Endodermal cell (in vitro differentiated cells): ENCODE measurements around the gene FAM217B. TPM values are rescaled to one million over a fixed set of nuclear protein-coding genes. Genes with fewer than 3 reads are reported as not detected.

ENCODE experiments used
- DNase-seq: peaks from one replicate; pipeline ENCODE4 v3.0.0-alpha.2; 2017
- H3K27ac ChIP-seq: 2 replicates; pipeline ENCODE4 v1.5.1; 2013; ENCODE audit warnings: mild to moderate bottlenecking, low read depth, low read length, moderate library complexity
- H3K27me3 ChIP-seq: 2 replicates; pipeline ENCODE4 v1.6.1; 2013; ENCODE audit warnings: mild to moderate bottlenecking, low read length, moderate library complexity; ENCODE audit not compliant: insufficient read depth, control insufficient read depth, poor library complexity, severe bottlenecking
- H3K36me3 ChIP-seq: 2 replicates; pipeline ENCODE4 v1.7.0; 2013; ENCODE audit warnings: mild to moderate bottlenecking, low read length, moderate library complexity; ENCODE audit not compliant: control insufficient read depth, insufficient read depth
- H3K4me1 ChIP-seq: one replicate; pipeline ENCODE4 v1.7.0; 2013; ENCODE audit warnings: low read length; ENCODE audit not compliant: control insufficient read depth, insufficient read depth
- H3K4me3 ChIP-seq: 2 replicates; pipeline ENCODE4 v1.5.1; 2013; ENCODE audit warnings: mild to moderate bottlenecking, low read length, moderate library complexity
- H3K9ac ChIP-seq: 2 replicates; pipeline ENCODE4 v1.6.1; 2013; ENCODE audit warnings: mild to moderate bottlenecking, low read length, moderate library complexity; ENCODE audit not compliant: poor library complexity, severe bottlenecking; ENCODE audit errors: extremely low read depth
- H3K9me3 ChIP-seq: 2 replicates; pipeline ENCODE4 v1.6.1; 2013; ENCODE audit warnings: mild to moderate bottlenecking, low read length, moderate library complexity; ENCODE audit not compliant: control insufficient read depth
- H3K27ac Mint-ChIP-seq: 2 replicates; pipeline ENCODE4 v1.8.0; 2020; ENCODE audit warnings: mixed read lengths
- H3K27me3 Mint-ChIP-seq: 2 replicates; pipeline ENCODE4 v1.8.0; 2021; ENCODE audit warnings: mild to moderate bottlenecking, mixed read lengths; ENCODE audit not compliant: insufficient read depth
- H3K36me3 Mint-ChIP-seq: 2 replicates; pipeline ENCODE4 v1.8.0; 2020; ENCODE audit warnings: low read depth, mixed read lengths
- H3K4me1 Mint-ChIP-seq: 2 replicates; pipeline ENCODE4 v1.8.0; 2020; ENCODE audit warnings: mixed read lengths
- H3K4me3 Mint-ChIP-seq: 2 replicates; pipeline ENCODE4 v1.8.0; 2020; ENCODE audit warnings: mild to moderate bottlenecking, moderate library complexity, mixed read lengths
- H3K9me3 Mint-ChIP-seq: 2 replicates; pipeline ENCODE4 v1.8.0; 2020; ENCODE audit warnings: mild to moderate bottlenecking, mixed read lengths
- WGBS, 2 experiments: methylation state at CpG; one replicate each; pipeline versions ENCODE4 v1.1.5 to v1.1.7; 2013; ENCODE audit warnings: missing lambda C conversion rate in 2 of 2, mixed read lengths in 1 of 2; ENCODE audit not compliant: insufficient coverage in 1 of 2, insufficient read length in 1 of 2; 5-methylcytosine and 5-hydroxymethylcytosine counted together
- total RNA-seq, 2 donors: library from RNA; stranded (reverse); fragmentation: NEBNext Ultra II Directional in 1 of 2; extraction: Animal tissue kit (Norgen Biotek cat#: 25700) in 1 of 2; gene quantifications; 2 replicates in 1 of 2; 3 replicates in 1 of 2; pipeline ENCODE4 v1.2.1, GENCODE V29; 2021
- TF ChIP-seq, protein P1 (sequence below): fragments of 200-600 bp; sonication (generic); conservative IDR thresholded peaks from 2 replicates; pipeline ENCODE4 v1.5.0; 2021; ENCODE audit warnings: antibody characterized with exemption, mild to moderate bottlenecking

Gene FAM217B
- total RNA-seq, 2 donors from 2014 or later = 24.4 to 25.1 TPM

DNA sequence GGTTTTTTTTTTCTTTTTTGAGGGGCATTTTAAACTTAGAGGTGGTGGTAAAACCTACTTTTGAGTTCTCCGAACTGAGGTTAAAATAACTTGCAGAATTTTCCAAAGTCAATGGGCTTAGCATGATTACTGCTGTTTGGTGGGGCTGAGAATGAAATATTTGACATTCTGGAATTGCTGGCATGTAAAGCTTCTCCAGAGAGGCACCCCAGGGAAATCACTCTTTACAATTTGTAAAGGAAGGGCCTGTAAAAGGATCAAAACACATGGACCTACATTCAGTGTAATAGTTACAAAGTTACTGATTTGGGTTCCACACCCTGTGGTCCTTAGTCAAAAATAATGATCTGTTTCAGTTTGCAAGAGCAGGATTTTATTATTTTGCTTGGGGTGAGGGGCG, 5.5 kb downstream of the FAM217B start:
- no peak for DNase-seq
- Histone ChIP-seq H3K9me3 (no peaks in the 10 kb centered on the region), H3K27me3 (no peaks in the 10 kb centered on the region), H3K9ac (no peak overlapping the region), H3K27ac (no peak overlapping the region), H3K4me1 (no peaks in the 10 kb centered on the region), H3K4me3 (no peak overlapping the region), H3K36me3 (peaks cover 33% of the 10 kb centered on the region)
- 83% methylated on average over 1 of the region's 2 CpGs; no CpG with 5 or more reads in 1 of the 2 experiments for WGBS, 2 experiments
- Mint-ChIP-seq H3K9me3 (no peaks in the 10 kb centered on the region), H3K27me3 (peaks cover under 1% of the 10 kb centered on the region), H3K4me3 (no peak overlapping the region), H3K36me3 (peaks cover 24% of the 10 kb centered on the region), H3K4me1 (peaks cover 13% of the 10 kb centered on the region), H3K27ac (peak overlapping the region; percentile 62)
- TF ChIP-seq, protein P1, sequence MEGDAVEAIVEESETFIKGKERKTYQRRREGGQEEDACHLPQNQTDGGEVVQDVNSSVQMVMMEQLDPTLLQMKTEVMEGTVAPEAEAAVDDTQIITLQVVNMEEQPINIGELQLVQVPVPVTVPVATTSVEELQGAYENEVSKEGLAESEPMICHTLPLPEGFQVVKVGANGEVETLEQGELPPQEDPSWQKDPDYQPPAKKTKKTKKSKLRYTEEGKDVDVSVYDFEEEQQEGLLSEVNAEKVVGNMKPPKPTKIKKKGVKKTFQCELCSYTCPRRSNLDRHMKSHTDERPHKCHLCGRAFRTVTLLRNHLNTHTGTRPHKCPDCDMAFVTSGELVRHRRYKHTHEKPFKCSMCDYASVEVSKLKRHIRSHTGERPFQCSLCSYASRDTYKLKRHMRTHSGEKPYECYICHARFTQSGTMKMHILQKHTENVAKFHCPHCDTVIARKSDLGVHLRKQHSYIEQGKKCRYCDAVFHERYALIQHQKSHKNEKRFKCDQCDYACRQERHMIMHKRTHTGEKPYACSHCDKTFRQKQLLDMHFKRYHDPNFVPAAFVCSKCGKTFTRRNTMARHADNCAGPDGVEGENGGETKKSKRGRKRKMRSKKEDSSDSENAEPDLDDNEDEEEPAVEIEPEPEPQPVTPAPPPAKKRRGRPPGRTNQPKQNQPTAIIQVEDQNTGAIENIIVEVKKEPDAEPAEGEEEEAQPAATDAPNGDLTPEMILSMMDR = no peak

DNA sequence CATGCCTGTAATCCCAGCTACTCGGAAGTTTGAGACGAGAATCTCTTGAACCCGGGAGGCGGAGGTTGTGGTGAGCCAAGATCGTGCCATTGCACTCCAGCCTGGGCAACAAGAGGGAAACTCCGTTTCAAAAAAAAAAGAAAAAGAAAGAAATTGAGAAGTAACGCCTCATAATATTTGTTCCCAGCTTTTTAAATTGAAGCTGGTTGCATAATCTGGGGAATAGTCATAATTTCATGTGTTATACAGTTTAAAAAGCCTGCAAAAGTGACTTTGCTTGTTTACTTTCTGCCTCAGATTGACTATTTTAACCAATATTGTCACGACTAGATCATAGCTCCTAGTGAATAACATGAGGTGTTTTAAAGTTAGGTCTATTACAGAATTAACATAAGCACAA, 7.2 kb downstream of the FAM217B start:
- H3K4me1 Mint-ChIP-seq = peaks cover 8% of the 10 kb centered on the region
- no peak overlapping the region for H3K27ac Mint-ChIP-seq
- H3K9ac ChIP-seq = no peak overlapping the region
- H3K27me3 ChIP-seq = no peaks in the 10 kb centered on the region
- no peak overlapping the region for H3K4me3 Mint-ChIP-seq
- peaks cover 20% of the 10 kb centered on the region for H3K36me3 Mint-ChIP-seq
- H3K4me3 ChIP-seq = no peak overlapping the region
- peaks cover 30% of the 10 kb centered on the region for H3K36me3 ChIP-seq
- WGBS, 2 experiments = 96 to 97% methylated on average over 7 to 8 of the region's 8 CpGs
- no peak overlapping the region for H3K27ac ChIP-seq
- TF ChIP-seq, protein P1 = no peak
- H3K9me3 ChIP-seq = no peaks in the 10 kb centered on the region
- no peaks in the 10 kb centered on the region for H3K4me1 ChIP-seq
- H3K27me3 Mint-ChIP-seq = peaks cover 9% of the 10 kb centered on the region
- no peaks in the 10 kb centered on the region for H3K9me3 Mint-ChIP-seq
- no peak for DNase-seq

DNA sequence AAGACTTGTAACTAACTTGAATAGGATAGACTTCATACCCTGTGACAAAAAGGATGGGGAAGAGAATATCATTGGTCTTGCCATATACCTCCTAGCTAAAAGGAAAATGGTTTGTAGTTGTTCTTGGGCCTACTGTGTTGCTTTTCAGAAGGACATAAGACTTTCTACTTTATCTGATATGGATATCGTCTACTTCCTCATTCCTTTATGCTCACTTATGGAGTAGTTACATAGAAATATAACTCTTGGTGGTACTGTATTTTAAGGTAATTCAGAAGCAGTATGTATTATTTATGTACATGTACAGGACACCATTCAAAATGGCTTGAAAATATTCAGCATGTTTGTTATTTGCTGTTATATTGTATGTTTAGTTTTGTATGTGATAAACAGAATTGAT, 8.0 kb downstream of the FAM217B start:
- no peak overlapping the region for H3K27ac ChIP-seq
- H3K9me3 ChIP-seq = no peaks in the 10 kb centered on the region
- H3K27me3 ChIP-seq = no peaks in the 10 kb centered on the region
- peaks cover 22% of the 10 kb centered on the region for H3K36me3 ChIP-seq
- H3K36me3 Mint-ChIP-seq = peaks cover 19% of the 10 kb centered on the region
- H3K4me1 Mint-ChIP-seq = peaks cover 8% of the 10 kb centered on the region
- H3K4me1 ChIP-seq = no peaks in the 10 kb centered on the region
- peaks cover 13% of the 10 kb centered on the region for H3K27me3 Mint-ChIP-seq
- no peak overlapping the region for H3K9ac ChIP-seq
- TF ChIP-seq, protein P1 = no peak
- no CpG with 5 or more reads among the region's 1 CpG for WGBS, 2 experiments
- no peak overlapping the region for H3K4me3 Mint-ChIP-seq
- no peaks in the 10 kb centered on the region for H3K9me3 Mint-ChIP-seq
- H3K4me3 ChIP-seq = no peak overlapping the region
- H3K27ac Mint-ChIP-seq = no peak overlapping the region
- DNase-seq = no peak
